Measurements from ENCODE around the gene OTOG. TPM values are rescaled to one million over a fixed set of nuclear protein-coding genes. Genes with fewer than 3 reads are reported as not detected.

The OTOG gene
- total RNA-seq, 4 donors from 2014 or later: 0.09 TPM; not detected in 3

DNA sequence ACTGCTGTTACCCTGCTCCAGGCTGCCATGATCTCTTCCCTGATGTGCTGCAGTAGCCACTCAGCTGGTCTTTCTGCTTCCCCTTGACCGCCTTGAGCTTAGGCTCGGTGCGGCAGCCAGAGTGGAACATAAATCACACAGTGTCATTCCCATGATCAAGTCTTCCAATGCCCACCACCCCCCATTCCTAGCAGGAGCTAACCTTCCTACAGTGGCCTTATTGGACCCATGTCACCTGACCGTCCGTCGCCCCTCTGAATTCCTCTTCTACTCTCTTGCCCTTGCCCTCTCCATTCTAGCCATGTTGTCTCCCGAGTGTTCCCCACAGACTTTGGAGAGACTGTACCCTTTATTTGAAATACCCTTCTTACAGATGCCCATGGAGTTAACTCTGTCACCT, 43.4 kb downstream of the OTOG start:
- H3K27me3 ChIP-seq: no peaks in the 10 kb centered on the region
- no peak for TF ChIP-seq POLR2A (IDR thresholded peaks at IDR 0.05)
- no peak for TF ChIP-seq CTCF (IDR thresholded peaks at IDR 0.05)
- no peak overlapping the region for H3K4me3 ChIP-seq
- no peaks in the 10 kb centered on the region for H3K4me1 ChIP-seq
- no peaks in the 10 kb centered on the region for H3K9me3 ChIP-seq
- H3K36me3 ChIP-seq: no peaks in the 10 kb centered on the region
- DNase-seq: peak in 1 of 3 donors; percentile 17
- no peak overlapping the region for H3K27ac ChIP-seq

- H3K36me3 ChIP-seq: no peaks in the 10 kb centered on the region
- no peaks in the 10 kb centered on the region for H3K27me3 ChIP-seq
- peak in 1 of 3 donors; percentile 32 for DNase-seq
- no peaks in the 10 kb centered on the region for H3K9me3 ChIP-seq
- no peak for TF ChIP-seq CTCF (IDR thresholded peaks at IDR 0.05)
- no peak for TF ChIP-seq POLR2A (IDR thresholded peaks at IDR 0.05)
- H3K4me3 ChIP-seq: no peak overlapping the region
- H3K4me1 ChIP-seq: no peaks in the 10 kb centered on the region
- H3K27ac ChIP-seq: no peak overlapping the region
These were observed 44.2 kb downstream of the OTOG start for GRCh38 chr11:17591293-17591692.

DNA sequence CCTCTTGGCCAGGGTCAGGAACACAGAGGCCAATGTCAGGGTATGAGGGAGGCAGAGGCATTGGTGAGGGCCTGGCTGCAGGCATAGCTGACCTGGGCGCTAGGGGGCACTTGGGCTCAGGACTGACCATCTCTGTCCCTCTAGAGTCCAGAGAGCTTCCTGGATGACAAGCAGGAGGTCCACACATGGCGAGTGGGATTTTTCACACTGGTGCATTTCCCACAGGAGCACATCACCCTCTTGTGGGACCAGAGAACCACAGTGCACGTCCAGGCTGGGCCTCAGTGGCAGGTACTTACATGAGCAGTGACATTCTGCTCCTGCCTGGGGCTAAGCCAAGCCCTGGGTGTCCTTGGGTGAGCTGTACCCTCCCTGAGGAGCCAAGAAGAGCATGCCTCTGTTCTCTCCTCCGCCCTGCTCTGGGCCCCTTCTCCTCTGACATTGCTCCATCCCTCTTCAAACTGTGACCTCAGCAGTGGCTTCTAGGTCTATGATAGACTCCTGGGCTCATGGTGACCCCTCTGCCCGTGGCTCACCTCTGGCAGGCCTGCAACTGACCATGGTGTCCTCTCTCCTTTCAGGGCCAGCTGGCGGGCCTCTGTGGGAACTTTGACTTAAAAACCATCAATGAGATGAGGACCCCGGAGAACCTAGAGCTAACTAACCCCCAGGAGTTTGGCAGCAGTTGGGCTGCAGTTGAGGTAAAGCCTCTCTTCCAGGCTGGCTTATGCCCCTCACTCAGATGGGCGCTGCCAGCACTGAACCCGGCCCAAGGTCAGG, 46.6 kb downstream of the OTOG start:
- peak in 1 of 3 donors; percentile 15 for DNase-seq
- TF ChIP-seq CTCF (IDR thresholded peaks at IDR 0.05) (no peak), POLR2A (IDR thresholded peaks at IDR 0.05) (no peak)
- H3K9me3 ChIP-seq: no peaks in the 10 kb centered on the region
- H3K4me3 ChIP-seq: no peak overlapping the region
- H3K4me1 ChIP-seq: no peaks in the 10 kb centered on the region
- no peaks in the 10 kb centered on the region for H3K36me3 ChIP-seq
- H3K27ac ChIP-seq: no peak overlapping the region
- no peaks in the 10 kb centered on the region for H3K27me3 ChIP-seq

GRCh38 chr11:17594686-17595192, 47.7 kb downstream of the OTOG start:
- no peaks in the 10 kb centered on the region for H3K9me3 ChIP-seq
- DNase-seq: no peak
- no peak overlapping the region for H3K4me3 ChIP-seq
- H3K27ac ChIP-seq: no peak overlapping the region
- no peaks in the 10 kb centered on the region for H3K4me1 ChIP-seq
- TF ChIP-seq CTCF (IDR thresholded peaks at IDR 0.05): no peak
- no peak for TF ChIP-seq POLR2A (IDR thresholded peaks at IDR 0.05)
- no peaks in the 10 kb centered on the region for H3K27me3 ChIP-seq
- no peaks in the 10 kb centered on the region for H3K36me3 ChIP-seq

DNA sequence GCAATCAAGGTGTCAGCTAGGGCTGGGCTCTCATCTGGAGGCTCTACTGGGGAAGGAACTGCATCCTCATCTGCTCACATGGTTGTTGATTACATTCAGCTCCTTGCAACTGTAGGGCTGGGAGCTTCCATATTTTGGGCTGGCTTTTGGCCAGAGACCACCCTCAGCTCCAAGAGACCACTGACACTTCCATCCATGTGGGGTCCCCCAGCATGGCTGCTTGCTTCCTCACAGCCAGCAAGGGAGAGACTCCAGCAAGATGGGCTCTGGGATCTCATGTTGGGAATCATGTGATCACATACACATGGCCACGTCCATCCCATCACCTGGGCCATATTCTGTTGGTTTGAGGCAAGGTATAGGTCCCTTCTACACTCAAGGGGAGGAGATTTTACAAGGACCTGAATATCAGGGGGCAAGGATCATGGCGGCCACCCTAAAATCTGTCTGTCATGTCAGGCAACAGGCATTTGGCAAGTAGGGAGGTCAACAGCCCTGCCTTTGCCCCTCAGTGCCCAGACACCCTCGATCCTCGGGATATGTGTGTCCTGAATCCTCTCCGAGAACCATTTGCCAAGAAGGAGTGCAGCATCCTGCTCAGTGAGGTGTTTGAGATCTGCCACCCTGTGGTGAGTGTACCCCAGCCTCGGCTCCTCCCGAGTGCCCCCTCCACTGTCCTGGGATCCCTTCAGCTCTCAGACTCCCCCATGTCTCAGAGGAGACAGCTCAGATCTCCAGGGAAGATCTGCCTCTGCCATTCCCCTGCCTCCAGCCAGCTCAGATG, 48.7 kb downstream of the OTOG start:
- Histone ChIP-seq H3K27me3 (no peaks in the 10 kb centered on the region), H3K9me3 (no peaks in the 10 kb centered on the region)
- DNase-seq: peak in 1 of 3 donors; percentile 24

More for the DNA sequence above, 48.7 kb downstream of the OTOG start:
- Histone ChIP-seq H3K4me1 (no peaks in the 10 kb centered on the region), H3K36me3 (no peaks in the 10 kb centered on the region), H3K4me3 (no peak overlapping the region), H3K27ac (no peak overlapping the region)
- TF ChIP-seq POLR2A (IDR thresholded peaks at IDR 0.05): no peak
- no peak for TF ChIP-seq CTCF (IDR thresholded peaks at IDR 0.05)

Data from Peyer's patch (tissue), 4 donors.